GM12801 (cell line): ENCODE data around the gene MOB3C.

ENCODE experiments used
- CTCF ChIP-seq: IDR thresholded peaks from one replicate; pipeline ENCODE4 v1.5.1; 2011; ENCODE audit warnings: control low read depth; ENCODE audit not compliant: insufficient read length; ENCODE audit errors: extremely low read depth

MOB3C gene

GRCh38 chr1:46617108-46617800 lies 643 bp upstream of the MOB3C start:
- TF ChIP-seq CTCF = no peak

GRCh38 chr1:46615735-46616134 lies 876 bp downstream of the MOB3C start:
- TF ChIP-seq CTCF = no peak

GRCh38 chr1:46615088-46615487 lies 1.5 kb downstream of the MOB3C start:
- no peak for TF ChIP-seq CTCF

- TF ChIP-seq CTCF = no peak
These were observed 2.0 kb downstream of the MOB3C start for GRCh38 chr1:46614604-46614984.

- TF ChIP-seq CTCF = no peak
These were observed 2.7 kb downstream of the MOB3C start for GRCh38 chr1:46613661-46614603.

GRCh38 chr1:46612937-46613660 lies 3.5 kb downstream of the MOB3C start:
- TF ChIP-seq CTCF = no peak

- no peak for TF ChIP-seq CTCF
These were observed 4.9 kb downstream of the MOB3C start for GRCh38 chr1:46611691-46612221.
